H1 (cell line): ENCODE measurements around the gene UHMK1.

ENCODE experiments used
- CEBPB ChIP-seq: IDR thresholded peaks from 2 replicates; pipeline ENCODE4 v1.6.1; 2012; ENCODE audit warnings: low read depth, low read length
- CREB1 ChIP-seq: IDR thresholded peaks from 2 replicates; pipeline ENCODE4 v1.6.1; 2012; ENCODE audit warnings: inconsistent platforms
- POLR2A ChIP-seq, 2 experiments: IDR thresholded peaks; 1 replicate in 1 of 2; 2 replicates in 1 of 2; pipeline ENCODE4 v1.6.1; 2011; ENCODE audit warnings: low read depth in 2 of 2, low read length in 2 of 2, mild to moderate bottlenecking in 2 of 2; ENCODE audit errors: control extremely low read depth in 1 of 2
- TCF12 ChIP-seq: IDR thresholded peaks from 2 replicates; pipeline ENCODE4 v1.6.1; 2011; ENCODE audit warnings: low read depth, mild to moderate bottlenecking, low read length
- TF ChIP-seq, protein P1 (sequence below), 3 experiments: IDR thresholded peaks; 1 replicate in 2 of 3; 2 replicates in 1 of 3; pipeline versions ENCODE4 v1.5.1 to v1.6.1; 2011; ENCODE audit warnings: low read length in 3 of 3, mild to moderate bottlenecking in 3 of 3, inconsistent platforms in 2 of 3, low read depth in 1 of 3, moderate library complexity in 1 of 3; ENCODE audit not compliant: insufficient read depth in 1 of 3; ENCODE audit errors: control extremely low read depth in 1 of 3

DNA sequence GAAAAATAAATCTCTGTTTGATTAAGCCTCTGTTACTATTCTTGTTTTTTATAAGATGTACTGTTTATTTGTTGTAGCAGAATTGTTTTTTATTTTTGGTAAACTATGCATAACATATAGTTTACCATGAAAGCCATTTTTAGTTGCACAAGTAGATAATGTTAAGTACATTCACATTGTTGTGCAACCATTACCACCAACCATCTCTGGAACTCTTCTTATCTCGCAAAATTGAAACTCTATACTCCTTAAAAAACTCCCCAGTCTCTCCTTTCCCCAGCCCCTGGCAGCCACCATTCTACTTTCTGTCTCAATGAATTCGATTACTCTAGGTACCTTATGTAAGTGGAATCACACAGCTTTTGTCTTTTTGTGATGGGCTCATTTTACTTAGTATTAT, 27.4 kb upstream of the UHMK1 start:
- TF ChIP-seq, protein P1, sequence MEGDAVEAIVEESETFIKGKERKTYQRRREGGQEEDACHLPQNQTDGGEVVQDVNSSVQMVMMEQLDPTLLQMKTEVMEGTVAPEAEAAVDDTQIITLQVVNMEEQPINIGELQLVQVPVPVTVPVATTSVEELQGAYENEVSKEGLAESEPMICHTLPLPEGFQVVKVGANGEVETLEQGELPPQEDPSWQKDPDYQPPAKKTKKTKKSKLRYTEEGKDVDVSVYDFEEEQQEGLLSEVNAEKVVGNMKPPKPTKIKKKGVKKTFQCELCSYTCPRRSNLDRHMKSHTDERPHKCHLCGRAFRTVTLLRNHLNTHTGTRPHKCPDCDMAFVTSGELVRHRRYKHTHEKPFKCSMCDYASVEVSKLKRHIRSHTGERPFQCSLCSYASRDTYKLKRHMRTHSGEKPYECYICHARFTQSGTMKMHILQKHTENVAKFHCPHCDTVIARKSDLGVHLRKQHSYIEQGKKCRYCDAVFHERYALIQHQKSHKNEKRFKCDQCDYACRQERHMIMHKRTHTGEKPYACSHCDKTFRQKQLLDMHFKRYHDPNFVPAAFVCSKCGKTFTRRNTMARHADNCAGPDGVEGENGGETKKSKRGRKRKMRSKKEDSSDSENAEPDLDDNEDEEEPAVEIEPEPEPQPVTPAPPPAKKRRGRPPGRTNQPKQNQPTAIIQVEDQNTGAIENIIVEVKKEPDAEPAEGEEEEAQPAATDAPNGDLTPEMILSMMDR (IDR thresholded peaks at IDR 0.05; ENCODE audit: control extremely low read depth in 1 of 3, insufficient read depth in 1 of 3, low read depth in 1 of 3, low read length in 3 of 3): no peak
- TF ChIP-seq CEBPB (no peak), TCF12 (no peak), CREB1 (no peak), POLR2A (IDR thresholded peaks at IDR 0.05; ENCODE audit: control extremely low read depth in 1 of 2, low read depth in 2 of 2, low read length in 2 of 2) (no peak)
